SJCRH30 (cell line): ENCODE results near the gene TNRC6A. TPM values are rescaled to one million over a fixed set of nuclear protein-coding genes. Genes with fewer than 3 reads are reported as not detected.
"Not testable (repeated sequence)": the region's sequence is repeated elsewhere in the genome, so short reads cannot be mapped to it uniquely, and the experiment has no call there.

ENCODE experiments used
- DNase-seq, 2 experiments: peaks; one replicate each; pipeline ENCODE4 v3.0.0-alpha.2; 2015 to 2020
- H3K27ac ChIP-seq: fragments of 250-450 bp; sonication (Bioruptor Pico); 2 replicates; pipeline ENCODE4 v1.5.1; 2020; ENCODE audit warnings: mild to moderate bottlenecking, moderate library complexity
- H3K27me3 ChIP-seq: fragments of 250-450 bp; sonication (Bioruptor Pico); 2 replicates; pipeline ENCODE4 v1.5.1; 2020; ENCODE audit warnings: mild to moderate bottlenecking, moderate library complexity
- H3K36me3 ChIP-seq: fragments of 250-450 bp; sonication (Bioruptor Pico); 2 replicates; pipeline ENCODE4 v1.5.1; 2020; ENCODE audit warnings: mild to moderate bottlenecking, moderate library complexity
- H3K4me1 ChIP-seq: fragments of 250-450 bp; sonication (Bioruptor Pico); 2 replicates; pipeline ENCODE4 v1.5.1; 2020; ENCODE audit warnings: mild to moderate bottlenecking, moderate library complexity
- H3K4me3 ChIP-seq: fragments of 250-450 bp; sonication (Bioruptor Pico); 2 replicates; pipeline ENCODE4 v1.5.1; 2020; ENCODE audit warnings: mild to moderate bottlenecking, moderate library complexity
- H3K9me3 ChIP-seq: fragments of 250-450 bp; sonication (Bioruptor Pico); replicated peaks from 2 replicates; pipeline ENCODE4 v1.5.1; 2020; ENCODE audit warnings: mild to moderate bottlenecking, moderate library complexity
- total RNA-seq: library from RNA; depleted of rRNA; stranded (reverse); fragments of >200 nt; shearing (Covaris generic); gene quantifications from 2 replicates; pipeline ENCODE4 v1.2.3, GENCODE V29; 2014

The TNRC6A gene
- total RNA-seq, 1 experiment from 2014 or later: 28.6 TPM

GRCh38 chr16:24701521-24701951 is 27.9 kb upstream of the TNRC6A start:
- DNase-seq: no peak

GRCh38 chr16:24707760-24708159 is 21.7 kb upstream of the TNRC6A start:
- H3K36me3 ChIP-seq, H3K27me3 ChIP-seq, H3K27ac ChIP-seq, H3K4me1 ChIP-seq, DNase-seq, H3K9me3 ChIP-seq, H3K4me3 ChIP-seq: not testable (repeated sequence)

More at GRCh38 chr16:24701521-24701951, 27.9 kb upstream of the TNRC6A start:
- Histone ChIP-seq H3K36me3 (no peaks in the 10 kb centered on the region), H3K27ac (no peak overlapping the region), H3K9me3 (no peaks in the 10 kb centered on the region), H3K4me3 (no peak overlapping the region), H3K27me3 (no peaks in the 10 kb centered on the region), H3K4me1 (peaks cover 4% of the 10 kb centered on the region)

GRCh38 chr16:24713379-24713778 is 16.1 kb upstream of the TNRC6A start:
- Histone ChIP-seq H3K27me3 (no peaks in the 10 kb centered on the region; the same call in 1 of the 2 replicates), H3K4me3 (no peak overlapping the region), H3K36me3 (no peaks in the 10 kb centered on the region), H3K27ac (no peak overlapping the region), H3K9me3 (no peaks in the 10 kb centered on the region), H3K4me1 (no peaks in the 10 kb centered on the region)
- DNase-seq: no peak

GRCh38 chr16:24717411-24717810 is 12.0 kb upstream of the TNRC6A start:
- Histone ChIP-seq H3K36me3 (no peaks in the 10 kb centered on the region), H3K4me1 (no peaks in the 10 kb centered on the region), H3K9me3 (no peaks in the 10 kb centered on the region), H3K27ac (no peak overlapping the region), H3K4me3 (no peak overlapping the region), H3K27me3 (no peaks in the 10 kb centered on the region; the same call in 1 of the 2 replicates)
- DNase-seq: no peak

GRCh38 chr16:24718967-24719521 is 10.4 kb upstream of the TNRC6A start:
- Histone ChIP-seq H3K36me3 (no peaks in the 10 kb centered on the region), H3K9me3 (no peaks in the 10 kb centered on the region), H3K4me1 (no peaks in the 10 kb centered on the region), H3K4me3 (no peak overlapping the region), H3K27ac (no peak overlapping the region), H3K27me3 (no peaks in the 10 kb centered on the region; the same call in 1 of the 2 replicates)
- no peak for DNase-seq

- no peak for DNase-seq
- H3K9me3 ChIP-seq: no peaks in the 10 kb centered on the region
- no peak overlapping the region for H3K27ac ChIP-seq
- H3K27me3 ChIP-seq: no peaks in the 10 kb centered on the region; the same call in 1 of the 2 replicates
- no peak overlapping the region for H3K4me3 ChIP-seq
- no peaks in the 10 kb centered on the region for H3K4me1 ChIP-seq
- no peaks in the 10 kb centered on the region for H3K36me3 ChIP-seq
Measured at GRCh38 chr16:24721830-24722238, 7.6 kb upstream of the TNRC6A start.

GRCh38 chr16:24723663-24724062 is 5.8 kb upstream of the TNRC6A start:
- H3K9me3 ChIP-seq: no peaks in the 10 kb centered on the region
- H3K4me1 ChIP-seq: peaks cover 2% of the 10 kb centered on the region; the same call in 1 of the 2 replicates
- H3K4me3 ChIP-seq: no peak overlapping the region
- no peaks in the 10 kb centered on the region for H3K36me3 ChIP-seq
- DNase-seq: no peak
- H3K27ac ChIP-seq: no peak overlapping the region
- H3K27me3 ChIP-seq: no peaks in the 10 kb centered on the region

GRCh38 chr16:24728011-24728410 is 1.4 kb upstream of the TNRC6A start:
- no peak for DNase-seq

GRCh38 chr16:24728891-24729242 is 584 bp upstream of the TNRC6A start:
- Histone ChIP-seq H3K36me3 (peaks cover 16% of the 10 kb centered on the region), H3K4me3 (peak overlapping the region; percentile 99), H3K4me1 (peaks cover 8% of the 10 kb centered on the region; the same call in 1 of the 2 replicates), H3K9me3 (no peaks in the 10 kb centered on the region), H3K27me3 (no peaks in the 10 kb centered on the region), H3K27ac (peak overlapping the region; percentile 51; the same call in 1 of the 2 replicates)
- no peak for DNase-seq

More at GRCh38 chr16:24728011-24728410, 1.4 kb upstream of the TNRC6A start:
- peaks cover 8% of the 10 kb centered on the region for H3K36me3 ChIP-seq
- no peaks in the 10 kb centered on the region for H3K9me3 ChIP-seq
- no peak overlapping the region for H3K27ac ChIP-seq
- H3K4me1 ChIP-seq: peaks cover 8% of the 10 kb centered on the region; the same call in 1 of the 2 replicates
- H3K4me3 ChIP-seq: no peak overlapping the region
- no peaks in the 10 kb centered on the region for H3K27me3 ChIP-seq

- Histone ChIP-seq H3K27ac (peak overlapping the region; percentile 36; the same call in 1 of the 2 replicates), H3K27me3 (no peaks in the 10 kb centered on the region), H3K9me3 (no peaks in the 10 kb centered on the region), H3K4me3 (peak overlapping the region; percentile 99), H3K36me3 (peaks cover 25% of the 10 kb centered on the region), H3K4me1 (peaks cover 8% of the 10 kb centered on the region; the same call in 1 of the 2 replicates)
- peak; percentile 10 to 33 for DNase-seq
Measured at GRCh38 chr16:24729951-24730815, 732 bp downstream of the TNRC6A start.

GRCh38 chr16:24730914-24731313 is 1.5 kb downstream of the TNRC6A start:
- Histone ChIP-seq H3K27ac (no peak overlapping the region), H3K27me3 (no peaks in the 10 kb centered on the region), H3K9me3 (no peaks in the 10 kb centered on the region), H3K4me1 (peaks cover 8% of the 10 kb centered on the region; the same call in 1 of the 2 replicates), H3K4me3 (peak overlapping the region; percentile 99), H3K36me3 (peaks cover 25% of the 10 kb centered on the region)
- DNase-seq: no peak

GRCh38 chr16:24731722-24732419 is 2.4 kb downstream of the TNRC6A start:
- DNase-seq: no peak
- Histone ChIP-seq H3K27me3 (no peaks in the 10 kb centered on the region), H3K4me3 (no peak overlapping the region), H3K36me3 (peaks cover 25% of the 10 kb centered on the region), H3K4me1 (peaks cover 8% of the 10 kb centered on the region; the same call in 1 of the 2 replicates), H3K9me3 (no peaks in the 10 kb centered on the region), H3K27ac (no peak overlapping the region)

- no peak overlapping the region for H3K27ac ChIP-seq
- H3K4me1 ChIP-seq: 0 out of 2 replicates have a peak, but pooled peaks cover 4% of the 10 kb centered on the region
Measured at GRCh38 chr16:24734382-24734781, 4.9 kb downstream of the TNRC6A start.

GRCh38 chr16:24736758-24737157 is 7.3 kb downstream of the TNRC6A start:
- H3K27ac ChIP-seq: no peak overlapping the region

More at GRCh38 chr16:24734382-24734781, 4.9 kb downstream of the TNRC6A start:
- Histone ChIP-seq H3K9me3 (no peaks in the 10 kb centered on the region), H3K27me3 (no peaks in the 10 kb centered on the region), H3K4me3 (no peak overlapping the region), H3K36me3 (peaks cover 25% of the 10 kb centered on the region)
- DNase-seq: no peak

More at GRCh38 chr16:24736758-24737157, 7.3 kb downstream of the TNRC6A start:
- H3K9me3 ChIP-seq: no peaks in the 10 kb centered on the region
- no peak overlapping the region for H3K4me3 ChIP-seq
- no peaks in the 10 kb centered on the region for H3K4me1 ChIP-seq
- no peak for DNase-seq
- peaks cover 27% of the 10 kb centered on the region for H3K36me3 ChIP-seq
- H3K27me3 ChIP-seq: no peaks in the 10 kb centered on the region
